Kidney epithelial cell (primary cell): ENCODE data around the gene PODNL1. TPM values are rescaled to one million over a fixed set of nuclear protein-coding genes. Genes with fewer than 3 reads are reported as not detected.

Experiments used
- DNase-seq: peaks from one replicate; pipeline ENCODE4 v3.0.0-alpha.2; 2010; ENCODE audit warnings: low read depth
- H3K27me3 ChIP-seq: 2 replicates; pipeline ENCODE4 v1.6.0; 2011; ENCODE audit warnings: low read length; ENCODE audit not compliant: control insufficient read depth, insufficient read depth
- H3K36me3 ChIP-seq: 2 replicates; pipeline ENCODE4 v1.5.1; 2011; ENCODE audit warnings: low read length; ENCODE audit not compliant: control insufficient read depth, insufficient read depth
- H3K4me3 ChIP-seq: 2 replicates; pipeline ENCODE4 v1.5.1; 2011; ENCODE audit warnings: low read depth, mild to moderate bottlenecking, control low read depth, low read length
- total RNA-seq: library from RNA; depleted of rRNA; stranded (reverse); fragments of >200 nt; gene quantifications from 2 replicates; pipeline ENCODE4 v1.2.3, GENCODE V29; 2015
- TF ChIP-seq, protein P1 (sequence below): IDR thresholded peaks from 2 replicates; pipeline ENCODE4 v1.5.1; 2011; ENCODE audit warnings: mild to moderate bottlenecking, moderate library complexity, low read length, control low read depth, inconsistent platforms; ENCODE audit not compliant: insufficient read depth, poor library complexity, severe bottlenecking

Gene PODNL1
- total RNA-seq, 1 donor from 2014 or later, result not detected

DNA sequence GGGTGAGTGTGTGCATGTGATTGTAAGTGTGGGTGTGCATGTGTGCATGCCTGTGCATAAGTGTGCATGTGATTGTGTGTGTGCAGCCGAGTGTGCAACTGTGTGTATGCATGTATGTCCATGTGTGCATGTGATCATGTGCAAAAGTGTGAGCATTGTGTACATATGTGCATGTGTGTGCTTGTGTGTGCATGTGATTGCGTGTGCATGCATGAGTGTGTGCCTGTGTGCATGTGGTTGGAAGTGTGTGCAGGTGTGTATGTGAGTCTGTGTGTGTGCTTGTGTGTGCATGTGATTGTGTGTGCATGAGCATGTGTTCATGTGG, 3.5 kb downstream of the PODNL1 start:
- DNase-seq, result no peak
- TF ChIP-seq, protein P1, sequence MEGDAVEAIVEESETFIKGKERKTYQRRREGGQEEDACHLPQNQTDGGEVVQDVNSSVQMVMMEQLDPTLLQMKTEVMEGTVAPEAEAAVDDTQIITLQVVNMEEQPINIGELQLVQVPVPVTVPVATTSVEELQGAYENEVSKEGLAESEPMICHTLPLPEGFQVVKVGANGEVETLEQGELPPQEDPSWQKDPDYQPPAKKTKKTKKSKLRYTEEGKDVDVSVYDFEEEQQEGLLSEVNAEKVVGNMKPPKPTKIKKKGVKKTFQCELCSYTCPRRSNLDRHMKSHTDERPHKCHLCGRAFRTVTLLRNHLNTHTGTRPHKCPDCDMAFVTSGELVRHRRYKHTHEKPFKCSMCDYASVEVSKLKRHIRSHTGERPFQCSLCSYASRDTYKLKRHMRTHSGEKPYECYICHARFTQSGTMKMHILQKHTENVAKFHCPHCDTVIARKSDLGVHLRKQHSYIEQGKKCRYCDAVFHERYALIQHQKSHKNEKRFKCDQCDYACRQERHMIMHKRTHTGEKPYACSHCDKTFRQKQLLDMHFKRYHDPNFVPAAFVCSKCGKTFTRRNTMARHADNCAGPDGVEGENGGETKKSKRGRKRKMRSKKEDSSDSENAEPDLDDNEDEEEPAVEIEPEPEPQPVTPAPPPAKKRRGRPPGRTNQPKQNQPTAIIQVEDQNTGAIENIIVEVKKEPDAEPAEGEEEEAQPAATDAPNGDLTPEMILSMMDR, result no peak
- H3K27me3 ChIP-seq, result peaks cover 22% of the 10 kb centered on the region
- no peak overlapping the region for H3K4me3 ChIP-seq
- peaks cover 1% of the 10 kb centered on the region for H3K36me3 ChIP-seq

- Histone ChIP-seq H3K27me3 (peaks cover 19% of the 10 kb centered on the region), H3K4me3 (no peak overlapping the region), H3K36me3 (peaks cover 1% of the 10 kb centered on the region)
- DNase-seq, result no peak
- TF ChIP-seq, protein P1, result no peak
Measured at GRCh38 chr19:13932911-13933393, 5.3 kb downstream of the PODNL1 start.

GRCh38 chr19:13932149-13932637, 6.0 kb downstream of the PODNL1 start:
- H3K27me3 ChIP-seq, result peaks cover 13% of the 10 kb centered on the region
- no peak for DNase-seq
- no peak overlapping the region for H3K4me3 ChIP-seq
- peaks cover 1% of the 10 kb centered on the region for H3K36me3 ChIP-seq
- TF ChIP-seq, protein P1, result no peak

DNA sequence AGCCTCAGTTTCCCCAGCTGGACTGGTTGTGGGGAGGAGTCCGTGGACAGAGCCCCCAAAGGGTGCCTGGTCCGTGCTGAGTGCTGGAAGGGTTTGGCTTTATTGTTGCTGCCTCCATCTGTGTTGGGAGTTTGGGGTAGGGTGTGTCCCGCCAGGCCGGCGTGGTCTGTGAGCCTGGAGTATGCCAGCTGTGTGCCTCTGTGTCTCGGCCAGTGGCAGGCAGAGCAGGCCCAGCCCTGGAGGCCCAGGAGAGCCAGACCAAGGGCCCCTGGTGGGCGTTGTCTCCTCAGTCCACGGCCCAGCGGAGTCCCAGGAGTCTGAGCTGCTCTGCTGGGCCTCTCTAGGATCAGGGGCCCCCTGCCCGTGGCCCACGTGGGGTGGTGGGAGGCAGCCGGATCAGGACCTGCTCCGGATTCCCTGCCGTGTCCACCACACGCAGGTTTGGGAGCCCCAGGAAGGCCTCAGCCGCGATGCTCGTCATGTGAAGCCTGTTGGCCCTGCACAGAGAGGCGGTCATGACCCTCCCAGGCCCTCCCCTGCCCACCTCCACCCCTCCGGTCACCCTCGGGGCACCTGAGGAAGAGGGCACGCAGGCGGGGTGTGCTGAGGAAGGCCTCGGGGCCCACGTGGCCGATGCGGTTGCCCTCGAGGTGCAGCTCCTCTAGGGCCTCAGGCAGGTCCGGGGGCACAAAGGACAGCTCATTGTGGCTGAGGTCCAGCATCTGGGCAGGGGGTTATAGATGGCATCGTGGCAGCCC, 6.6 kb downstream of the PODNL1 start:
- TF ChIP-seq, protein P1, result no peak
- DNase-seq, result no peak
- H3K27me3 ChIP-seq, result peaks cover 13% of the 10 kb centered on the region

DNA sequence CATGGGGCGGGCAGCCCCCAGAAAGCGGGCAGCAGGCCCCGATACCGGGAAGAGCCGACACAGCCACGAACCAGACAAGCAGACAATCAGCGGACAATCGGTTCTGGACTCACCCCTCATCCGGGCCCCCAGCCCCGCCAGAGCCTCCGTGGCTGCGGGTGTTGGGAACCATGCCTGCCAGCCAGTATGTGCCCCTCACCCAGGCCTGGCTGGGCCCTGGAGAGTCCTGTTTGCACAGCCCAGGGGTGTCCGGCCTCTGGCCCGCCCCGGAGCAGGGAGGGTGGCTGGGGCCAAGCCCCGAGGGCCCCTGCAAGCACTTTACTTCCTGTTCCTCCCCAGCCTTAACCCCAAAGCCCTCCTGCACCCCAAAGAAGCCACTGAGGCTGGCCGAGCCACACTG, 7.8 kb downstream of the PODNL1 start:
- TF ChIP-seq, protein P1, result no peak
- Histone ChIP-seq H3K36me3 (peaks cover 1% of the 10 kb centered on the region), H3K27me3 (peaks cover 9% of the 10 kb centered on the region), H3K4me3 (no peak overlapping the region)
- no peak for DNase-seq

More for the DNA sequence above, 6.6 kb downstream of the PODNL1 start:
- H3K36me3 ChIP-seq, result peaks cover 1% of the 10 kb centered on the region
- no peak overlapping the region for H3K4me3 ChIP-seq

DNA sequence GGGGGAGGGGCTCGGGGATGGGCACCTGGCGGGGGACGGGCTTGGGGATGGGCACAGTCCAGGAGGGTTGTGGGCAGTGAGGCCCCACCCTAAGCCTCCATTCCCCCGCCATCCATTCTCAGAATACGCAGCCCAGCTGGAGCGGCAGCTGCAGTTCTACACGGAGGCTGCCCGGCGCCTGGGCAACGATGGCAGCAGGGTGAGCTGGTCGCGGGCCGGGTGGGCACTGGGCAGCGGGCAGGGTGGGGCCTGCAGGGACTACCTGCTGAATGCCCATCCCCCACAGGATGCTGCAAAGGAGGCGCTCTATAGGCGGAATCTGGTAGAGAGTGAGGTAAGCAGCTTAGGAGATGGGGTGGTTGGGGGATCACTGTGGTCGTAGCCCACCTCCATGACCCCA, 8.3 kb downstream of the PODNL1 start:
- TF ChIP-seq, protein P1, result no peak
- H3K36me3 ChIP-seq, result peaks cover 1% of the 10 kb centered on the region
- H3K4me3 ChIP-seq, result no peak overlapping the region
- DNase-seq, result no peak
- peaks cover 8% of the 10 kb centered on the region for H3K27me3 ChIP-seq
